Embryonic facial prominence (tissue), 1 donor: ENCODE measurements around the gene ICAM4.

Experiments
- DNase-seq: peaks from one replicate; pipeline ENCODE4 v3.0.0-alpha.2; 2016; ENCODE audit errors: extremely low spot score

Gene ICAM4

GRCh38 chr19:10291554-10292205 is 4.9 kb downstream of the ICAM4 start:
- DNase-seq = no peak

GRCh38 chr19:10292206-10292788 is 5.5 kb downstream of the ICAM4 start:
- no peak for DNase-seq

- DNase-seq = no peak
Measured at GRCh38 chr19:10292789-10293636, 6.3 kb downstream of the ICAM4 start.

- DNase-seq = no peak
Measured at GRCh38 chr19:10293637-10294367, 7.0 kb downstream of the ICAM4 start.

GRCh38 chr19:10294368-10294697 is 7.6 kb downstream of the ICAM4 start:
- no peak for DNase-seq

GRCh38 chr19:10295305-10295846 is 8.6 kb downstream of the ICAM4 start:
- DNase-seq = no peak

- DNase-seq = no peak
Measured at GRCh38 chr19:10295847-10296591, 9.3 kb downstream of the ICAM4 start.

- DNase-seq = no peak
Measured at GRCh38 chr19:10299545-10300458, 13.0 kb downstream of the ICAM4 start.

- no peak for DNase-seq
Measured at GRCh38 chr19:10305139-10305806, 18.5 kb downstream of the ICAM4 start.

GRCh38 chr19:10306327-10306726 is 19.6 kb downstream of the ICAM4 start:
- no peak for DNase-seq

GRCh38 chr19:10309423-10309822 is 22.7 kb downstream of the ICAM4 start, which contains the start of gene ZGLP1:
Gene ZGLP1, minus strand, starts transcription at chr19:10309815.
- DNase-seq = no peak

- no peak for DNase-seq
Measured at GRCh38 chr19:10315335-10316214, 28.8 kb downstream of the ICAM4 start, which contains the start of gene FDX2. Gene FDX2, minus strand, starts transcription at chr19:10316015. Its CDS starts 19 bp downstream, at chr19:10315996.

- DNase-seq = no peak
Measured at GRCh38 chr19:10316229-10317044, 29.7 kb downstream of the ICAM4 start.

- no peak for DNase-seq
Measured at GRCh38 chr19:10317045-10317856, 30.5 kb downstream of the ICAM4 start.

GRCh38 chr19:10317857-10318462 is 31.2 kb downstream of the ICAM4 start:
- no peak for DNase-seq
